Fibroblast of the aortic adventitia (primary cell): ENCODE results near the gene STIM2. TPM values are rescaled to one million over a fixed set of nuclear protein-coding genes. Genes with fewer than 3 reads are reported as not detected.

ENCODE experiments used
- DNase-seq: peaks from one replicate; pipeline ENCODE4 v3.0.0-alpha.2; 2010; ENCODE audit warnings: low read depth
- H3K4me3 ChIP-seq: 2 replicates; pipeline ENCODE4 v1.5.1; 2011; ENCODE audit warnings: low read depth, mild to moderate bottlenecking, control low read depth, low read length, moderate library complexity
- total RNA-seq: library from RNA; depleted of rRNA; stranded (reverse); fragments of >200 nt; gene quantifications from 2 replicates; pipeline ENCODE4 v1.2.3, GENCODE V29; 2012; ENCODE audit warnings: low replicate concordance
- TF ChIP-seq, protein P1 (sequence below): IDR thresholded peaks from 2 replicates; pipeline ENCODE4 v1.5.1; 2011; ENCODE audit warnings: mild to moderate bottlenecking, low read length, control low read depth, inconsistent platforms; ENCODE audit not compliant: insufficient read depth

The STIM2 gene
- total RNA-seq, 1 donor, result 31.2 TPM

DNA sequence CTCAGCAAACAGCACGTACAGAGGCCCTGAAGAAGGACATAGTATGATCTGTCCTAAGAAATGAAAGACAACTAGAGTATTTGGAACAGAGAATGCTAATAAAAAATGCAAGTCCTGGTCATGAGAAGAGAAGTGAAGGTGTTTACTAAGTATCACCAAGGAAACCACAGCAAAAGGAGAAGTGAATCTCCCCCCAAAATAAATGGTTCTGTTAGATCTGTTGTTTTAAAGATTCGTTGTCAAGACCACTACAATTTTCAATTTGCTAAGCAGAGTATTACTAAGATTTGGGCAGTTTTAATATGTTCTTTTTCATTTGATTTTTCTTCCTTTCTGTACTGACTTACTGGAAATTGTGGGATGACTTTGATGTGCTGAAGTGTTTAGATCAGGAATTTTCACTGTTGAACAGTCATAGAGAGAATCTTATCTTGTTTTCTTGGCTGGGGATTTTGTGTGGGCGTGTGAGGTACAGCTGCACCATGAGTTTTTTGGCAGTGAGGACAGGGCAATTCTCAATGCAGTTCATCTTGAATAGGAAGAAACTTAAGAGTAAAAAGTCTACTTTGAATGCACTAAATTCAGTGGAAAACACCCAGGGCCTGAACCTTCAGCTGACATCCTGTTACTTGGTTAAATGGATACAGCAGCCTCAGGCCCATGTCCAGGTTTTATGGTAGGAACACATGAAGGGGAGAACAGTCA lies 132.2 kb downstream of the STIM2 start:
- TF ChIP-seq, protein P1, sequence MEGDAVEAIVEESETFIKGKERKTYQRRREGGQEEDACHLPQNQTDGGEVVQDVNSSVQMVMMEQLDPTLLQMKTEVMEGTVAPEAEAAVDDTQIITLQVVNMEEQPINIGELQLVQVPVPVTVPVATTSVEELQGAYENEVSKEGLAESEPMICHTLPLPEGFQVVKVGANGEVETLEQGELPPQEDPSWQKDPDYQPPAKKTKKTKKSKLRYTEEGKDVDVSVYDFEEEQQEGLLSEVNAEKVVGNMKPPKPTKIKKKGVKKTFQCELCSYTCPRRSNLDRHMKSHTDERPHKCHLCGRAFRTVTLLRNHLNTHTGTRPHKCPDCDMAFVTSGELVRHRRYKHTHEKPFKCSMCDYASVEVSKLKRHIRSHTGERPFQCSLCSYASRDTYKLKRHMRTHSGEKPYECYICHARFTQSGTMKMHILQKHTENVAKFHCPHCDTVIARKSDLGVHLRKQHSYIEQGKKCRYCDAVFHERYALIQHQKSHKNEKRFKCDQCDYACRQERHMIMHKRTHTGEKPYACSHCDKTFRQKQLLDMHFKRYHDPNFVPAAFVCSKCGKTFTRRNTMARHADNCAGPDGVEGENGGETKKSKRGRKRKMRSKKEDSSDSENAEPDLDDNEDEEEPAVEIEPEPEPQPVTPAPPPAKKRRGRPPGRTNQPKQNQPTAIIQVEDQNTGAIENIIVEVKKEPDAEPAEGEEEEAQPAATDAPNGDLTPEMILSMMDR, result no peak
- H3K4me3 ChIP-seq, result no peak overlapping the region
- peak; percentile 94 for DNase-seq

DNA sequence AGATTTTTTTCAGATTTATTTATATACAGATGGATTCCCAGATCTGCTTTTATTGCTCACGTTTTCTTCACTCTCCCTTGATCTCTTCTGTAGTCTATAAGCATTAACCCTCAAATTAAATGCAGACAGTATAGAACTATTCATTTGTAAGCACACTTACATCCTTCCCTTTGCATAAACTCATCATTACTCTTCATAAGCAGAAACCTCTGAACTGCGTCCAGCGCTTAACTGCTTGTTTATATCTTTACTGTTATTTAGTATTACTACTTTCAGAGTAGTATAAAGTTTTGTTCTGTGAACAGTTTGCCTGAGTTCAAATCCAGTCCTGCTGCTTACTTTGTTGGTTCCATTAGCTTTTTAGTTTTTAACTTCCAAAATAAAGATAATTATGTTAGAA lies 132.9 kb downstream of the STIM2 start:
- TF ChIP-seq, protein P1, result no peak
- no peak overlapping the region for H3K4me3 ChIP-seq
- DNase-seq, result no peak

DNA sequence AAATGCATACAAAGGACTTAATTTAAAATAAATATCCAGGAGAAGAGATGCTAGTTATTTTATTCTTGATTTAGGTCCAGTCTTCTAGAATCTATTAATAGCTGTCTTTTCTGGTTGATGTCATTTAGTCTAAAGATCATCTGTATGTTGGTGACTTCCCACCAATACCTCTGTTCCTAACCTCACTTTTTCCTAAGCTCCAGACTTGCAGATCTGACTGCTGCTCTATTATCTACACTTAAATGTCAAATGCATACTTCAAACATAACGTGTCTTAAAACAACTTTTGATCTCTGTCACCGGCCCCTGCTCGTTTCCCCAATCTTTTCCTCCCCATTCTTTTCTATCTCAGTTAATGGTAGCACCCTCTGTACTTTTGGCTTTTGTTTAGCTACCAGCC lies 133.3 kb downstream of the STIM2 start:
- DNase-seq, result no peak
- H3K4me3 ChIP-seq, result no peak overlapping the region
- TF ChIP-seq, protein P1, result no peak

- TF ChIP-seq, protein P1, result no peak
- no peak for DNase-seq
- no peak overlapping the region for H3K4me3 ChIP-seq
These were observed 134.7 kb downstream of the STIM2 start for GRCh38 chr4:26995316-26995715.

GRCh38 chr4:26996745-26997144 lies 136.1 kb downstream of the STIM2 start:
- TF ChIP-seq, protein P1, result no peak
- no peak overlapping the region for H3K4me3 ChIP-seq
- DNase-seq, result no peak

- no peak overlapping the region for H3K4me3 ChIP-seq
- no peak for DNase-seq
- TF ChIP-seq, protein P1, result no peak
These were observed 139.0 kb downstream of the STIM2 start for GRCh38 chr4:26999689-27000088.

- no peak overlapping the region for H3K4me3 ChIP-seq
- TF ChIP-seq, protein P1, result no peak
- DNase-seq, result no peak
These were observed 139.5 kb downstream of the STIM2 start for GRCh38 chr4:27000122-27000521.
